ENCODE results near the gene CBX6. TPM values are rescaled to one million over a fixed set of nuclear protein-coding genes. Genes with fewer than 3 reads are reported as not detected.

CBX6 gene
- total and polyA plus RNA-seq, 2 of the 8 experiments (the other 6 are each of a cell fraction or from before 2014, with no cell fraction given): 10.6 to 27.5 TPM

GRCh38 chr22:38842512-38843200, 29.4 kb downstream of the CBX6 start:
- 27% methylated on average over 34 of the region's 34 CpGs; no CpG with 5 or more reads in 1 of the 2 experiments for WGBS, 2 experiments (ENCODE audit: extremely low coverage in 1 of 2, insufficient coverage in 1 of 2, insufficient read length in 1 of 2, insufficient replicate concordance in 2 of 2, low coverage in 1 of 2, low lambda C conversion rate in 2 of 2, missing lambda C conversion rate in 1 of 2)
- Histone ChIP-seq H3K4me1 (replicated peaks in 1 of 4; ENCODE audit: control insufficient read depth in 3 of 4, insufficient read depth in 4 of 4, low read length in 3 of 4) (peaks cover 0 to 6% (median 2%) of the 10 kb centered on the region in 4 experiments; a peak in 4 of 7 replicates), H3K23ac (ENCODE audit: insufficient read length) (no peak overlapping the region), H3K79me1 (ENCODE audit: low read depth, low read length) (no peaks in the 10 kb centered on the region), H3K56ac (replicated peaks; ENCODE audit: insufficient read length, low read depth, low read length) (no peak overlapping the region), H3K9ac (replicated peaks in 1 of 4; ENCODE audit: extremely low read depth in 1 of 4, low read depth in 3 of 4, low read length in 3 of 4) (no peak overlapping the region), H3K23me2 (ENCODE audit: low read depth, low read length) (peaks cover 8% of the 10 kb centered on the region; the same call in 1 of the 2 replicates), H3K27me3 (replicated peaks in 1 of 4; ENCODE audit: control insufficient read depth in 3 of 4, extremely low read depth in 1 of 4, insufficient read depth in 3 of 4, low read length in 3 of 4) (peaks cover 16 to 45% (median 38%) of the 10 kb centered on the region in 4 experiments), H2AK5ac (ENCODE audit: low read depth, low read length) (no peak overlapping the region), H3K14ac (ENCODE audit: insufficient read length) (no peak overlapping the region), H3K4me3 (ENCODE audit: extremely low read depth in 1 of 4, insufficient read depth in 2 of 4, low read depth in 3 of 4, low read length in 4 of 4) (peak overlapping the region; percentile 48 to 70 (median 50)), H4K20me1 (replicated peaks in 1 of 2; ENCODE audit: control insufficient read depth in 1 of 2, insufficient read depth in 2 of 2, low read length in 2 of 2) (peaks cover 0 to 4% of the 10 kb centered on the region in 2 experiments), H3K79me2 (ENCODE audit: control insufficient read depth in 1 of 2, insufficient read depth in 2 of 2, low read length in 2 of 2) (no peaks in the 10 kb centered on the region), H2AFZ (ENCODE audit: low read length) (no peak overlapping the region), H2BK12ac (ENCODE audit: low read depth, low read length) (peak overlapping the region; percentile 9; the same call in 1 of the 2 replicates), H4K91ac (replicated peaks; ENCODE audit: insufficient read length, low read length) (no peak overlapping the region), H3K9me3 (ENCODE audit: insufficient read depth in 2 of 2, low read depth in 1 of 2, low read length in 1 of 2) (no peaks in the 10 kb centered on the region), H4K8ac (ENCODE audit: extremely low read depth, insufficient read depth, low read length) (peak overlapping the region; percentile 80), H4K5ac (ENCODE audit: insufficient read length, low read depth, low read length) (no peak overlapping the region), H2BK120ac (replicated peaks; ENCODE audit: low read depth, low read length) (no peak overlapping the region), H3K4me2 (ENCODE audit: insufficient read depth in 1 of 2, low read depth in 2 of 2, low read length in 2 of 2) (peak overlapping the region; percentile 49 to 89), H3K4ac (replicated peaks; ENCODE audit: insufficient read length, low read depth, low read length) (no peak overlapping the region), H2BK5ac (ENCODE audit: low read depth, low read length) (no peak overlapping the region), H3K27ac (ENCODE audit: low read depth, low read length) (no peak overlapping the region), H2BK20ac (ENCODE audit: low read length) (no peak overlapping the region), H2BK15ac (ENCODE audit: low read length) (no peak overlapping the region), H3K18ac (ENCODE audit: extremely low read depth, low read length) (no peak overlapping the region), H3K36me3 (ENCODE audit: control insufficient read depth in 2 of 4, insufficient read depth in 4 of 4, low read length in 3 of 4) (no peaks in the 10 kb centered on the region)
- no peak for DNase-seq (ENCODE audit: low read depth in 1 of 2, low spot score in 2 of 2)
- POLR2A ChIA-PET (ENCODE audit: partially characterized antibody): interaction anchor here (0.5 to 2.2 kb wide), 11 partner anchors 8 to 161 kb away, joined by 3 to 5 read pairs (median 4); no protein-coding TSS in a partner anchor
- CTCF ChIA-PET (ENCODE audit: partially characterized antibody): interaction anchor here (0.7 to 2.1 kb wide), 8 partner anchors 8 to 77 kb away, joined by 3 to 10 read pairs (median 5); no protein-coding TSS in a partner anchor
- no peak for FAIRE-seq
- TF ChIP-seq RXRA (IDR thresholded peaks at IDR 0.05; ENCODE audit: insufficient read depth, low read depth, low read length) (no peak), EZH2 (IDR thresholded peaks at IDR 0.05; ENCODE audit: low read depth, low read length, severe bottlenecking) (peak; percentile 43), JUN (IDR thresholded peaks at IDR 0.05; ENCODE audit: low read depth, low read length) (no peak), NANOG (IDR thresholded peaks at IDR 0.05; ENCODE audit: insufficient read depth, low read depth, low read length, poor library complexity, severe bottlenecking) (no peak), CHD2 (IDR thresholded peaks at IDR 0.05; ENCODE audit: low read length) (no peak), KDM1A (IDR thresholded peaks at IDR 0.05; ENCODE audit: borderline replicate concordance, low read length) (peak; percentile 85), POLR2A (IDR thresholded peaks at IDR 0.05; ENCODE audit: control extremely low read depth in 1 of 2, low read depth in 2 of 2, low read length in 2 of 2) (no peak), KDM5A (IDR thresholded peaks at IDR 0.05; ENCODE audit: low read length) (no peak), SP2 (IDR thresholded peaks at IDR 0.05; ENCODE audit: low read length) (no peak), GTF2F1 (IDR thresholded peaks at IDR 0.05; ENCODE audit: borderline replicate concordance, low read depth, low read length) (no peak), BCL11A (IDR thresholded peaks at IDR 0.05; ENCODE audit: low read depth in 2 of 2, low read length in 2 of 2) (no peak)
- TF ChIP-seq, protein P1, sequence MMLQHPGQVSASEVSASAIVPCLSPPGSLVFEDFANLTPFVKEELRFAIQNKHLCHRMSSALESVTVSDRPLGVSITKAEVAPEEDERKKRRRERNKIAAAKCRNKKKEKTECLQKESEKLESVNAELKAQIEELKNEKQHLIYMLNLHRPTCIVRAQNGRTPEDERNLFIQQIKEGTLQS (IDR thresholded peaks at IDR 0.05; ENCODE audit: insufficient read depth, low read depth, low read length): no peak
